Stimulated activated CD8-positive, alpha-beta memory T cell treated with anti-CD3 and anti-CD28 coated beads, Interleukin-7, amount 100 ng/mL, for 24 hours (primary cell): ENCODE results near the gene GPR42.
"Not testable (repeated sequence)": the region's sequence is repeated elsewhere in the genome, so short reads cannot be mapped to it uniquely, and the experiment has no call there.

Experiments
- DNase-seq: peaks from one replicate; pipeline ENCODE4 v3.0.0-alpha.2; 2020; ENCODE audit warnings: low read depth

The GPR42 gene

DNA sequence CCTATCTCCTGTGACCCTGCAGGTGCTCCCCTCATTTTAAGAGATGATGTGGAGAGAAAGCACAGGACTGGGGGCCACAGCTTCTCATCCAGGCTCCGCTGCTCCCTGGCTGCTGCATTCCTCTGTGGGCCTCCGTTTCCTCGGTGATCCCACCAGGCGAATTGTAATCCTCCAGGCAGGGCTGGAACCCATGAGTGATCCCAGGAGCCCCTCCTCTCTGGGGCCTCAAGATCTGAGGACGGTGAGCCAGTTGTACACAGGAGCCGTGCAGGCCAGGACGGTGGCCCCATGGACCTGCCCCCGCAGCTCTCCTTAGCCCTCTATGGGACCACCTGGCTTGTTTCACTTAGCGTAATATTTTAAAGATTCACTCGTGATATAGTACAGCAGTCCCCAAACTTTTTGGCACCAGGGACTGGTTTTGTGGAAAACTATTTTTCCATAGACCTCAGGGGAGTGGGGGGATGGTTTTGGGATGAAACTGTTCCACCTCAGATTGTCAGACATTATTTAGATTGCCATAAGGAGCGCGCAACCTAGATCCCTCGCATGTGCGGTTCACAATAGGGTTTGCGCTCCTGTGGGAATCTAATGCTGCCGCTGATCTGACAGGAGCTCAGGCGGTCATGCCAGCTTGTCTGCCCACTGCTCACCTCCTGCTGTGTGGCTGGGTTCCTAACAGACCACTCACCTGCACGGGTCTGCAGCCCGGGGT lies 7.0 kb upstream of the GPR42 start:
- no peak for DNase-seq

DNA sequence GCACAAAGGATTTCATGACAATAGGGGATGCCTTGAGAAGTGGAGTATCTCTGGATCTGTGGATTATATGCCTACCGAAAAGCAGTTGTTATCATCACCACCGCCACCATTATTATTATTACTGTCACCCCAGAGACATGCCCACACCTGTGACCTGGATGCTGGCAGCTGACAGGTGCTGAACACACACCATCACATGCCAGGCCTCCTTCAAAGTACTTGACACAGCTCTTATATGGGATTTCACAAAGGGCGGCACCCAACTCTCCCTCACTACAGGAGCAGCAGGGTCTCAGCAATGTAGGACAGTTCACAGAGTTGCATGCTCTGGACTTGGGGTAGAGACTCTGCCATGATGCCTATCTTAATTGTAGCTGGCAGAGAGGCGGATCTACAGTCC lies 5.6 kb upstream of the GPR42 start:
- DNase-seq = no peak

DNA sequence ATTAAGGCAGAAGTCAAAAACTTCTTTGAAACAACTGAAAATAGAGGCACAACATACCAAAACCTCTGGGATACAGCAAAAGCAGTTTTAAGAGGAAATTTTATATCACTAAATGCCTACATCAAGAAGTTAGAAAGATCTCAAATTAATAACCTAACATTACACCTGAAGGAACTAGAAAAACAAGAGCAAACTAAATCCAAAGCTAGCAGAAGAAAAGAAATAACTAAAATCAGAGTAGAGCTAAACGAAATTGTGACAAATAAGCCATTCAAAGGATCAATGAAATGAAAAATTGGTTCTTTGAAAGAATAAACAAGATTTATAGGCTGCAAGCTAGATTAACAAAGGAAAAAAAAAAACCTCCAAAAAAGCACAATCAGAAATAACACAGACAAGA lies 2.5 kb upstream of the GPR42 start:
- DNase-seq = no peak

DNA sequence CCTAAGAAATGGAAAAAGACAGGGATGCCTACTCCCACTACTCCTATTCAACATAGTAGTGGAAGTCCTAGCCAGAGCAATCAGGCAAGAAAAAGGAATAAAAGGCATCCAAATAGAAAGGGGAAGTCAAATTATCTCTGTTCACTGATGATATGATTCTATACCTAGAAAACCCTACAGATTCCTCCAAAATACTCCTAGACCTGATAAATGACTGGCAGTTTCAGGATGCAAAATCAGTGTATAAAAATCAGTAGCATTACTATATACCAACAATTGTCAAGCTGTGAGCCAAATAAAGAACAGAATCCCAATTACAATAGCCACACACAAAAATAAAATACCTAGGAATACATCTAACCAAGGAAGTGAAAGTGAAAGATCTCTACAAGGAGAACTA lies 1.3 kb upstream of the GPR42 start:
- DNase-seq = no peak

DNA sequence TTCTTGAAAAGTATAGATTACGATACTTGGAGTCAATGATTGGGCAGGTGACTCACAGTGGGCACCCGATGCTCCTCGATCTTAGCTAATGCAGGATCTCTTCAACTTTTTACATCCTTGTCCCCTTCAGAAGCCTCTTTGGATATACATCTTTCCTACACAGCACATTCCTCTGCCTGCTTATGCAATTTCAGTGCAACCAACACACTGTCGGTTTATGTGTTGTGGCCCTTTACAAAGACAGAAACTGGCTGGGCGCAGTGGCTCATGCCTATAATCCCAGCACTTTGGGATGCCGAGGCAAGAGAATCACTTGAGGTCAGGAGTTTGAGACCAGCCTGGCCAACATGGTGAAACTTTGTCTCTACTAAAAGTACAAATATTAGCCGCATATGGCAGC lies 2.6 kb downstream of the GPR42 start:
- DNase-seq = no peak

DNA sequence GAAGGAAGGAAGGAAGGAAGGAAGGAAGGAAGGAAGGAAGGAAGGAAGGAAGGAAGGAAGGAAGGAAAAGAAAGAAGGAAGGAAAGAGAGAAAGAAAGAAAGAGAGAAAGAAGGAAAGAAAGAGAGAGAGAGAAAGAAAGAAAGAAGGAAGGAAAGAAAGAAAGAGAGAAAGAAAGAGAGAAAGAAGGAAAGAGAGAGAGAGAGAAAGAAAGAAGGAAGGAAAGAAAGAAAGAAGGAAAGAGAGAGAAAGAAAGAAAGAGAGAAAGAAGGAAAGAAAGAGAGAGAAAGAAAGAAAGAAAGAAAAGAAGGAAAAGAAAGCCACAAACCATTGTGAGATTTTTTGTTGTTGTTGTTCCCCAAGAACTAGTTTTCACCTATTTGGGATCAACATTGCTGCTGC lies 3.2 kb downstream of the GPR42 start:
- not testable (repeated sequence) for DNase-seq

DNA sequence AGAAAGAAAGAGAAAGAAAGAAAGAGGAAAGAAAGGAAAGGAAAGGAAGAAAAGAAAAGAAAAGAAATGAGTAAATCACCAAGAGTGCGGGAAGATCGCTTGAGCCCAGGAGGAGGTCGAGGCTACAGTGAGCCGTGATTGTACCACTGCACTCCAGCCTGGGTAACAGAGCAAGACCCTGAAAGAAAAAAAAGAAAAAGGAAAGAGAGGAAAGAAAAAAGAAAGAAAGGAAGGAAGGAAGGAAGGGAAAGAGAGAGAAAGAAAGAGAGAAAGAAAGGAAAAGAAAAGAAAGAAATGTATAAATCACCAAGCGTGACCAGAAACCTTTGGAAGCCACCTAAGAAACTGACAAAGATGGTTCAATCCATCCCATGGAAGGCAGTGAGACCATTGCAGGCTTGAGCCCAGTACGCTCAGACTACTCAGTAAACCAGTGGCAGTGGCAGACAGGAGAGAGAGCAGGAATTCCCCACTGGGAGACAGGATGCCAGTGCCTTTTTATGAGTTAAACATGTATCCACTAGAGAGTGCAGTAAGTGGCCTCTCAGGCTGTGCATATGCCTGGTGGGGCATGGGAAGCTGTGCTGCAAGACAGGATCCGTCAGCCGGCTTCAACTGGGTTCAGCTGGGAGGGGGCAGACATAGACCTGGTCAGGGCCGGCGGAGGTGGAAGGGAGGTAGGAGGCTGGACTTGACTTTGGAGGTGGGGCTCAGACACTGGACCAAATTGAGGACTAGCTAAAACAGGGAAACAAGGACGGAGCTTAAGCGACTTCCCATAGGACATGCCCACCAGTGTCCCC lies 4.8 kb downstream of the GPR42 start:
- DNase-seq = no peak

DNA sequence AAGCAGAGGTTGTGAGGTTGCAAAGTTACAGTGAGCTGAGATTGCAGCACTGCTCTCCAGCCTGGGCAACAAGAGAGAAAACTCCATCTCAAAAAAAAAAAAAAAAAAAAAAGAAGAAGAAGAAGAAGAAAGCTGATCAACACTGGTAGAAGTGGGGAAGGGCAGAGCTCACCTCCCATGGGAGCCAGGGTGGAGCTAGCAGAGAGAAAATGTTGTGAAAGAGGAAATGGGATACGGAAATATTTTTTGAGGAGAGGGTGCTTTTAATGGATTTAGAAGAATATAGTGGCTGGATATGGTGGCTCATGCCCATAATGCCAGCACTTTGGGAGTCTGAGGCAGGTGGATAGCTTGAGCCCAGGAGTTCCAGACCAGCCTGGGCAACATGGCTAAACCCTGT lies 6.8 kb downstream of the GPR42 start:
- DNase-seq = no peak

DNA sequence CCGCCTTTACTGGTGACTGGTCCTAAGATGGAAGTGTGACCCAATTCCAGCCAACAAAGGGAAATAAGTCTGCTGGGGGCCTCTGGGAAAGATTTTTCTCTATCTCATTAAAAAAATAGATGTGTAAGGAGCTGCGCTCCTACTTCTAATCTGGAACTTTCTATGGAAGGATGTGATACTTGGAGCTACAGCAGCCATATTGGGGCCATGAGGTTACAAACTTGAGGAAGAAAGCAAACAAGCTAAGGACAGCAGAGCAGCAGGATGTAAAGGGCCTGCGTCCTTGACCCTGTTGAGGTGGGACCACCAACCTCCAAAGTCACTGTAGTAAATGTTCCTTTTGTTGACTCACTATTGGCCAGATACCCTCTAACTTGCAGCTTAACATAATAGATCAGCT lies 7.5 kb downstream of the GPR42 start:
- DNase-seq = no peak

DNA sequence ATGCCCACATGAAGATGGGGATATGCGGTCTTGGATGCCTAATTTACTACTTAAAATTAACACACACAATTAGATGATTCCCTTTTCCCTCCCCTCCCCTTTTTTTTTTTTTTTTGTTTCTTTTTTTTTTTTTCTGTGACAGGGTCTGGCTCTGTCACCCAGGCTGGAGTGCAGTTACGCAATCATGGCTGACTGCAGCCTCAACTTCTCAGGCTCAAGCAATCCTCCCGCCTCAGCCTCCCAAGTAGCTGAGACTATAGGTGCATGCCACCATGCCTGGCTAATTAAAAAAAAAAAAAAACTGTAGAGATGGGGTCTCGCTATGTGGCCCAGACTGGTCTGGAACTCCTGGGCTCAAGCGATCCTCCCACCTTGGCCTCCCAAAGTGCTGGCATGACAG lies 8.7 kb downstream of the GPR42 start:
- not testable (repeated sequence) for DNase-seq

DNA sequence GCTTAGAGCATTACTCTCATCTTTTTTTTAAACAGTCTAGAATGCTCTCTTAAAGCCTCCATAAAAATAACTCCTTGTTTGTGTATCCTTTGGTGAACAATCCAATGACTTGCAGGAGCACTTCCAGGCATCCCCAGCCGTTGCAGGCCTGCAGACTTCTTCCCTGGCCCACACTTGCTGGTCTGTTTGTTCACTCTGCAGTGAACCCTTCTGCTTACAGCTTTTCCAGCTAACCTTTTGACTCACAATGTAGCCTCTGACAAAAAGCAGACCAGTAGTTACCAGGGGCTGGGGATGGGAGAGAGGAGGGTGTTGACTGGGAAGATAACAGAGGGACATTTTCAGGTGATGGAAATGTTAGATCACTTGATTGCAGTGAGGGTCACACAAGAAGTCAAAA lies 9.1 kb downstream of the GPR42 start:
- DNase-seq = no peak

DNA sequence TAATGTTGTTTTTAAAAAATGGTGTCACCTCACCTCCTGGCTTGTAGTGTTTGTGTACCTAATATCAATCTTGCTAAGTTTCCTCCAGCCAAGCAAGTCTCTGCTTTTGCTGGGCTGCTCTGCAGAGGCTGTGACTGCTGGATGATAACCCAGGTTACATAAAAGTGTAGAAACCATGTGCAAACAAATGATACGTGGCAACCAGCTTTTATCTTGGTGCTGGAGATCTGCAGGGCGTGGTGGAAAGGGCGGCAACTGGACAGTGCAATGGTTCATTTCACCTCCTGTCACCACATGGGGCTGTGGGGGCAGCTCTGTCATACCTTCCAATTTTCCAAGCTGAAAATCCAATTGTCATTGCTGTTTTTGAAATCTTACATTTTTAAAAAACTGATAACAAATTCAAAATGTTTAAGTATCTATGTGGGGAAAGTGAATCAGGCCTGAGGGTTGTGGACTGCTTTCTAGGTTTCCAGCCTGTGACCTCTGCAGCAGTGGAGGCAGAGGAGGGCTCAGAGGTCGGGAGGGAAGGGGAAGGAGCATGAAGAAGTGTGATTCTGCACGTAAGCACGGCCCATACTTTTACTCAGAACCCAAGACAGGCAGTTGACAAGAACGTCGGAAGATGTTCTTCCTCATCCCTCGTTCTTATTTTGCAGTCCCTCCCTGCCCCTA lies 9.7 kb downstream of the GPR42 start:
- no peak for DNase-seq

DNA sequence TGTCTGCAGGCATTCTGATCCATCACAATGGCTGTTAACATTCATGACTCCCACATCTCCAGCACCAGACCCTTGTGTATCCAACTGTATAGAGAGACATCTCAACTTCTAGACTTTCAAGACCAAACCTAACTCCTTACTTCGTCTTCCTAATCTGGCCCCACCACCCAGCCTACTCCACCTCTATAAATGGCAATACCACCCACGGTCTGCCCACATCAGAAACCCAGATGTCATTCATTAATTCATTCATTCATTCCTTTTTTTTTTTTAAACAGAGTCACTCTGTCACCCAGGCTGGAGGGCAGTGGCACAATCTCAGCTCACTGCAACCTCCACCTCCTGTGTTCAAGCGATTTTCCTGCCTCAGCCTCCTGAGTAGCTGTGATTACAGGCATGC lies 10.4 kb downstream of the GPR42 start:
- DNase-seq = no peak

DNA sequence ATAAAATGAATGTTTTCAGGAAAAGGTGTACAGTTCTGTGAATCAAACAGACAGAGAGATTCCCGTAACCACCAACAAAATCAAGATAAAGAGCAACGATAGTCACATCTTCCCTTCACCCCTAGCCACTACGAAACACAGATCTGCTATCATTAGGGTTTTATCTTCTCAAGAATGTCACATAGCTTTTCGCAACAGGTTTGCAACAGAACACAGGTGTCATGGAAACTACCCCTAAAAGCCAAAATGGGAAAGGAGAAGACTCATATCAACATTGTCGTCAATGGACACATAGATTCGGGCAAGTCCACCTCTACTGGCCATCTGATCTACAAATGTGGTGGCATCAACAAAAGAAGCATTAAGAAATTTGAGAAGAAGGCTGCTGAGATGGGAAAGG lies 11.1 kb downstream of the GPR42 start:
- DNase-seq = no peak

DNA sequence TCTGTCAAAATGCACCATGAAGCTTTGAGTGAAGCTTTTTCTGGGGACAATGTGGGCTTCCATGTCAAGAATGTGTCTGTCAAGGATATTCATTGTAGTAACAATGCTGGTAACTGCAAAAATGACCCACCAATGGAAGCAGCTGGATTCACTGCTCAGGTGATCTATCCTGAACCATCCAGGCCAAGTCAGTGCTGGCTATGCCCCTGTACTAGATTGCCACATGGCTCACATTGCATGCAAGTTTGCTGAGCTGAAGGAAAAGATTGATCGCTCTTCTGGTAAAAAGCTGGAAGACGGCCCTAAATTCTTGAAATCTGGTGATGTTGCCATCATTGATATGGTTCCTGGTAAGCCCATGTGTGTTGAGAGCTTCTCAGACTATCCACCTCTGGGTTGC lies 12.7 kb downstream of the GPR42 start:
- no peak for DNase-seq

DNA sequence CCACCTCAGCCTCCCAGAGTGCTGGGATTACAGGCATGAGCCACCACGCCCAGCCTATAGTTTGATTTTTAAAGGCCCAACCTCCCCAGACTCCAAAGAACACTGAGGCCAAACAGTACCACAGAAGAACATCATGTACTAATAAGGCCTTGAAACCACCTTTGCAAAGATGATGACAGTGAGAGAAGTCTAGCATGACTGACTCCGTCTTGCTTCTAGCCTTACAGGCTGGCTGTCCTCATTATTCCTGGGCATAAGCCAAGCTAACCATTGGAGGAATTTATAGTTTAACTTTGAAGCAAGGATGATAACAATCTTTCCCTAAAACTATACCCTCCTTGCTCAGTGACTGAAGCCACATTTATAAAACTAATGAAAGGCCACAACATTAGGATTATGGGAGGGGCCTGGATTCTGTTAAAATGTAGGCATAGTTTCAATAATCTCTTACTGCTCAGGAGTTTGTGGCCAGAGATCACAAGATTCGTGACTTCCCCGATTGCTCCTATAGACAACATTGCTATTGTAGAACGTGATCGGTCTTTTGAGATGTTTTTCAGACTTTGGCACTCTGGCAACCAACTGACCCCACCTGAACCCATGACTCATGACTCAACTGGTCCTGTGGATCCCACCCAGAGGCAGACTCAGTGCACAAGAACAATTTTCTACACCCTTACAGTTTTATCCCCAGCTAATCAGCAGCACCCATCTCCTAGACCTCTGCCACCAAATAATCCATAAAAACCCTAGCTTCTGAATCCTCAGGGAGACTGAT lies 17.6 kb downstream of the GPR42 start:
- no peak for DNase-seq

DNA sequence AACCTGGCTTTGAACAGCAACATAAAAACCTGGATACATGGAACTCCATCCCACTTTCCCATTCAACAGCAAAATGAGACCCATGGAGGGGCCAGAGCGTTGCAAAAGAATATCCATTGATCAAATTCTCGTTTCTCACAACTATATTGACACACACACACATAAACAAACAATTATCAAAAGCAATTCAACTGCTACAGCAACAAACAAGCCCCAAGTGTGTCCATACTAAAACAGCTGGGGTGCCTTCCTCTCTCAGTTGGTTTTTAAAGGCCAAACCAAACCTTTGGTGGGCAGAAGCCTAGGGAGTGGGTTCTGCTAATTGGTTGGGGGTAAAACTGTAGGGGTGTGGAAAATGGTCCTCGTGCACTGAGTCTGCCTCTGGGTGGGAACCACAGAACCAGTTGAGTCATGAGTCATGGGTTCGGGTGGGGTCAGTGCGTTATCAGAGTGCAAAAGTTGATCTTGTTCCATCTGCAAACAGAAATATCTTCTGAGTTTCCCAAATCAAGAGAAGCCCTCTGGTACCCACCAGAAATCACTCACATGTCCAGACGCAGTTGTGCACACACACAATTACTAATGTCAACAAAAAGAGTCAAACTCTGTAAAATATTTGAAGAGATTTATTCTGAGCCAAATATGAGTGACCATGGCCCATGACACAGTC lies 18.5 kb downstream of the GPR42 start:
- DNase-seq = no peak

DNA sequence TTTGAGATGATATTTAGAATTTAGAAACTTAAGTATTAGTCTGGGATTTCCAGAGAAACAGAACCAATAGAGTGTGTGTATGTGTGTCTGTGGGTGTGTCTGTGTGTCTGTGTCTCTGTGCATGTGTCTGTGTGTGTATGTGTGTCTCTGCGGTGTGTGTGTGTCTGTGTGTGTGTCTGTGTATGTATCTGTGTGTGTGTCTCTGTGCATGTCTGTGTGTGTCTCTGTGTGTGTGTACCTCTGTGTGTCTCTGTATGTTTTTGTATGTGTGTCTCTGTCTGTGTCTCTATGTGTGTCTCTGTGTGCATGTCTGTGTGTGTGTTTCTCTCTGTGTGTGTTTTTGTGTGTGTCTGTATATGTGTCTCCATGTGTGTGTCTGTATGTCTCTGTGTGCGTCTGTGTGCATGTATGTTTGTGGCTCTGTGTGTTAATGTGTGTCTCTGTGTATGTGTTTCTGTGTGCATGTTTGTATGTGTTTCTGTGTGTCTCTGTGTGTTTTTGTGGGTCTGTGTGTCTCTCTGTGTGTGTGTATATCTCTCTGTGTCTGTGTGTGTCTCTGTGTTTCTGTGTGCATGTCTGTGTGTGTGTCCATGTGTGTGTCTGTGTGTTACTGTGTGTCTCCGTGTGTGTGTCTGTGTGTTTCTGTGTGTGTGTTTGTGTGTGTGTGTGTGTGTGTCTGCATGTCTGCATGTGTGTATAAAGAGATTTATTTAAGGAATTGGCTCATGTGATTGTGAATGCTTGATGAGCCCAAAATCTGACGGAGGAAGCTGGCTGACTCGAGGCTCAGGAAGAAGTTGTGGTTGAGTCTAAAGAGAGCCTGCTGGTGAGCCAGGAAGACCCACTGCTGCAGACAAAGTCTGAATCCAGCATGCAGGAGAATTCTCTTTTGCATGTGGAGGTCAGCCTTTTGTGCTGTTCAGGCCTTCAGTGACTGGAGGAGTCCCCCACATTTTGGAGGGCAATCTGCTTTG lies 22.2 kb downstream of the GPR42 start:
- DNase-seq = no peak

DNA sequence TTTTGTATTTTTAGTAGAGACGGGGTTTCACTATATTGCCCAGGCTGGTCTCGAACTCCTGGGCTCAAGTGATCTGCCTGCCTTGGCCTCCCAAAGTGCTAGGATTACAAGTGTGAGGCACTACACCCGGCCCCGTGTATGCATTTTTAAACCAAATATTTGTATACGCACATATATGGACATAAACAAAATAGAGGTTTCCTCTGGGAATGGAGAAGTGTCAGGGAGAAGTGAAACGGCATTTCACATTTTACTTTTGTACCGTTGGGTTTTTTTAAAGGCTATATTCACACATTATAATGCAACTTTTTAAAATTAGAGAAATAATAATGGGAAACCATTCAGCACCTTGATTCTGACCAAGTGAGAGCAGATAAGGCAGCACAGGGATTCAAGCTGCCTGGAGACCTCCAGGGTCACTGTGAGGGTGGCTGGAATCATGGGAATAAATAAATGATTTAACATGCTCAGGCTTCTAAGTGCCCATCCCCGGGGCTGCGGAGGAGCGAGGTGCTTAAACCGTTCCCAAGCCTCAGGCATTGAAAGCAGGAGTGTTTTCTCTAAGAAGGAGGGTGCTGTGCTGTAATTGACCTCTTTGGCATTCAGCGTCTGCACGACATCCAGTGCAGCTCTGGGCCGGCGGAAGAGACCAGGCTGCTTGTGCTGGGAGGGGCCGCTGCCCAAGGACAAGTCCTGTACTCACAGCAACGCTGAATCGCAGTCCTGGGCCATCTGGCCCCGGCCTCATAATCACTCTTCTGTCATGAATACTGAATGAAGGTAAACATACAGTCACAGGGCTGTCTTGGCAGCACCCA lies 24.7 kb downstream of the GPR42 start:
- DNase-seq = no peak
